Skeletal muscle tissue (tissue), 4 donors: ENCODE data around the gene REC114. TPM values are rescaled to one million over a fixed set of nuclear protein-coding genes. Genes with fewer than 3 reads are reported as not detected.
A peak's percentile ranks its signal among the peaks of the same experiment; 100 is the strongest.

Experiments used
- H3K27ac ChIP-seq: one replicate; pipeline ENCODE4 v1.7.0; 2013; ENCODE audit warnings: mild to moderate bottlenecking, low read depth, low read length, inconsistent platforms
- H3K27me3 ChIP-seq, 3 donors: one replicate each; pipeline ENCODE4 v1.7.0; 2013; ENCODE audit warnings: low read length in 3 of 3; ENCODE audit not compliant: control insufficient read depth in 3 of 3, insufficient read depth in 3 of 3
- H3K36me3 ChIP-seq, 3 donors: one replicate each; pipeline ENCODE4 v1.7.0; 2013; ENCODE audit warnings: low read length in 3 of 3; ENCODE audit not compliant: control insufficient read depth in 3 of 3, insufficient read depth in 3 of 3
- H3K4me1 ChIP-seq, 3 donors: one replicate each; pipeline ENCODE4 v1.7.0; 2013; ENCODE audit warnings: low read length in 3 of 3, mild to moderate bottlenecking in 3 of 3; ENCODE audit not compliant: control insufficient read depth in 3 of 3, insufficient read depth in 3 of 3
- H3K4me3 ChIP-seq, 3 donors: one replicate each; pipeline ENCODE4 v1.7.0; 2013; ENCODE audit warnings: low read length in 3 of 3
- H3K9ac ChIP-seq, 3 donors: one replicate each; pipeline ENCODE4 v1.7.0; 2013; ENCODE audit warnings: low read length in 3 of 3, mild to moderate bottlenecking in 3 of 3, moderate library complexity in 2 of 3, low read depth in 1 of 3
- H3K9me3 ChIP-seq, 3 donors: one replicate each; pipeline ENCODE4 v1.7.0; 2013; ENCODE audit warnings: low read length in 3 of 3; ENCODE audit not compliant: control insufficient read depth in 3 of 3
- total RNA-seq: library from RNA; depleted of rRNA; stranded (reverse); fragments of >200 nt; gene quantifications from one replicate; pipeline ENCODE4 v1.2.3, GENCODE V29; 2014
- donor health status: Osteomylitis.

The REC114 gene
- total RNA-seq, 1 donor from 2014 or later: not detected

DNA sequence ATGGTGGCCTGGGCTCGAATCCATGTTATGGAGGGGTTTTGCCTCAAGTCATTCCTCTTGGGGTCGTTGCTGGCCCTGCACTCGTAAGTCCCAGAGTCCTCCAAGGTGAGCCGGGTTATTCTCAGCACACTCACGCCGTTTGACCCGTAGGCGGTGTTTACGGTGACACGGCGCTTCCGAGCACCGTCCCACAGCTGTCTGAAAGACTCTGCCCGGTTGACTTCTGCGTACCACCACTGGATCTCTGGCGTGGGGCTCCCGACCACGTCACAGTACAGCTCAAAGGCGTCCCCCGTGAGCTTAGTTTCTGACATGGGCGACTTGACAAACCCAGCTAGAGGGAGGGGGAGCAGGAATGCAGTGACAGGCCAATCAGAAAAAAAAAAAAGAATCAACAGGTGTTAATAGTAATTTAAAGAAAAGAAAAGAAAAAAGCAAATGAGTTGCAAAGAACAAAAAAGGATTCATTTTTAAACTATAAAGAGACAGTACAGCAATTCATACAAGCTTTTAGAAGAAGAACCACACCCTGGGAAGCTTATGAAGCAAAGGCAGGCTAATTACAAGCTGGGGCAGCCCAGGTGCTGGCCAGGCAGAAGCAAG lies 154.2 kb downstream of the REC114 start:
- no peaks in the 10 kb centered on the region for H3K27me3 ChIP-seq
- H3K9me3 ChIP-seq: no peaks in the 10 kb centered on the region
- no peak overlapping the region for H3K27ac ChIP-seq
- H3K36me3 ChIP-seq: peaks cover 0 to 2% (median 1%) of the 10 kb centered on the region in 3 donors
- no peak overlapping the region for H3K4me3 ChIP-seq
- H3K9ac ChIP-seq: no peak overlapping the region
- peaks cover 48 to 57% (median 52%) of the 10 kb centered on the region in 3 donors for H3K4me1 ChIP-seq

DNA sequence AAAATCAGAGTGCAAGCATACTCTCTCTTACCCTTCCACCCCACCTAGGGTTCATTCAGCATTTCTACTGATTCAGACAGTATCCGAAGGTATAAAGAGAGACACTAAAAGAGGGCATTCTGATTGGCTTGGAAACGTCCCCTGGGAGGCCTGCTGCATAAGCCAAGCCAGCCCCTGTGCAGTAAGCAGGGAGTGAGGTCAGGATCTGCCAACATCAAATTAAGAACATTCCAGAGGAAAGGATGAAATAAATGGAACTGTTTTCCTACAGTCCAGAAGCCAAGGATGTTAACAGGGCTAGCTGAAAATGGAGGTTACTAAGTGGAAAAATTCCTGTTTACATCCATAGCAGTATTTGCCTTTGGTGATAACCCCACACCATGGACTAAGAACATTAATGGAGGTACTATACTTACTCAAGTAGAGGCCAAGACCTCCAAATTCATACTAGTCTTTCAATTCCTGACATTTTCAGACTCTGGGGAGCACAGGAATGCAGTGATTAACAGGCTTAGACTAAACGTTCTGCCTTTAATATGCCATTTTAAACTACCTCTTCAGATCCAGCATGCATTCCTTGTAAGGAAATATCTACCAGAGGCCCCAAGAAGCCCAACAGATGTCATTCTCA lies 155.7 kb downstream of the REC114 start:
- Histone ChIP-seq H3K9me3 (no peaks in the 10 kb centered on the region), H3K27ac (no peak overlapping the region), H3K36me3 (peaks cover 0 to 2% (median 0%) of the 10 kb centered on the region in 3 donors), H3K9ac (no peak overlapping the region), H3K4me3 (no peak overlapping the region), H3K4me1 (peaks cover 60 to 69% (median 61%) of the 10 kb centered on the region in 3 donors), H3K27me3 (no peaks in the 10 kb centered on the region)

GRCh38 chr15:73599934-73600333 lies 157.0 kb downstream of the REC114 start:
- no peak overlapping the region for H3K27ac ChIP-seq
- H3K9ac ChIP-seq: no peak overlapping the region
- peaks cover 0 to 2% (median 0%) of the 10 kb centered on the region in 3 donors for H3K36me3 ChIP-seq
- H3K4me3 ChIP-seq: no peak overlapping the region
- peaks cover 59 to 72% (median 59%) of the 10 kb centered on the region in 3 donors for H3K4me1 ChIP-seq
- no peaks in the 10 kb centered on the region for H3K27me3 ChIP-seq
- no peaks in the 10 kb centered on the region for H3K9me3 ChIP-seq

DNA sequence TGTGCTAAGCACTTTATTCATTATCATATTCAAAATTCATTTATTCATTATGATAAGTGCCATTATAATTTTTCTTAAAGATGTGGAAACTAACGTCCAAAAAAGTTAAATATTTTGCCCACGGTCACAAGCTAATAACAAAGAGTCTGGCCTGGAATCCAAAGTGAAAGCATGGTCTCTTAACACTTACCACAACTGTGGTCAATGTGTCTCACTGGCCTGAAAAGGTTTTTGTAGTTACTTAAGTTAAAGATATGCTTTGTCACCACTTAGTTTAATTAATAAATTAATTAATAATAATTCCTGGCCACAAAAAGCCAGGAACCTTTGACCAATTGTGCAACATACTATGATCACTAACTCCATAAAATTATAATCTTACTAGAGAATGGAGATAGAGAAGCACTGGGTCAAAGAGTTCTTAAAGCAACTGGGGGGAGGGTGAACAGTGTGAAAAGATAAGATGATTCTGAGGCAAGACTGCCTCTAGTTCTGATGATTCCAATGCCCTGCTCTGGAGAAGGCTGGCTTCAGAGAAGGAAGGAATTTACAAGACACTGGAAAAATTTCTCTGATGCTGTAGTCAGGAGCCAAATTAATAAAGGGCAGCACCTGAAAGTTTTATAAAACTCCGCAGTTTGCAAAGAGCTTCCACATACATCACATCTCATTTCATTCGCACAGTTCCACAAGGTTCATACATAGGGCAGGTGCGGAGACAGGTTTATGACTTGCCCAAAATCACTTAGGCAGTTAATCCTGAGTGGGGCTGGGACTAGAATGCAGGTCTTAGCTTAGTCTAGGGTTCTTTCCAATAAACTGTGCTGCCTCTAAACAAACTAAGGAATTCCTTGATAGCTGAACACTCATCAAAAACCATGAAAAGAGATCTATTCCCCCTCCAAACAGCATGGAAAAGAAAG lies 157.7 kb downstream of the REC114 start:
- H3K36me3 ChIP-seq: peaks cover 0 to 2% (median 0%) of the 10 kb centered on the region in 3 donors
- H3K9ac ChIP-seq: no peak overlapping the region
- peaks cover 55 to 69% (median 59%) of the 10 kb centered on the region in 3 donors for H3K4me1 ChIP-seq
- peak overlapping the region in 1 of 3 donors; percentile 29 for H3K4me3 ChIP-seq
- H3K27ac ChIP-seq: peak overlapping the region; percentile 64
- no peaks in the 10 kb centered on the region for H3K9me3 ChIP-seq
- H3K27me3 ChIP-seq: no peaks in the 10 kb centered on the region

GRCh38 chr15:73601451-73602445 lies 158.8 kb downstream of the REC114 start:
- H3K27me3 ChIP-seq: no peaks in the 10 kb centered on the region
- H3K4me1 ChIP-seq: peaks cover 51 to 60% (median 59%) of the 10 kb centered on the region in 3 donors
- peak overlapping the region in 2 of 3 donors; percentile 24 to 57 for H3K9ac ChIP-seq
- H3K4me3 ChIP-seq: peak overlapping the region in 1 of 3 donors; percentile 29
- H3K36me3 ChIP-seq: peaks cover 0 to 2% (median 0%) of the 10 kb centered on the region in 3 donors
- H3K27ac ChIP-seq: peak overlapping the region; percentile 64
- H3K9me3 ChIP-seq: no peaks in the 10 kb centered on the region

DNA sequence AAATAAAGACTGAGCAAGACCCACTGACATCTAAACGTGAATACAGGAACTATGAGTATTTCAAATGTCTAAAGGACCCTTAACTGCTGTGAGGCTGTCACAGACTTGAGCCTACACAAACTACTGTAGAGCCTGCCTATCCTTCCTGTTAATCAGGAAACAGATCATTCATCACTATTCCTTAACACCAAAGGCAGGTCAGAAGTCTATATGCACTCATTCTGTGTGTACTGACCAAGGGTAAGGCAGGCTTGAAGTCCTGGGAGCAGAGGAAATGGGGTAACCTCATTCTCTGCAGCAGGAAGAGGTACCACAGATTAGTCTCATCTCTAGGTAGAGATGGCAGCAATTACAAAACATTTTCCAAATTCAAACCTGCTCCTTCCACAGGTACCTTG lies 159.5 kb downstream of the REC114 start:
- peak overlapping the region; percentile 64 for H3K27ac ChIP-seq
- peak overlapping the region in 1 of 3 donors; percentile 29 for H3K4me3 ChIP-seq
- H3K9ac ChIP-seq: peak overlapping the region in 2 of 3 donors; percentile 24 to 57
- no peaks in the 10 kb centered on the region for H3K27me3 ChIP-seq
- no peaks in the 10 kb centered on the region for H3K36me3 ChIP-seq
- peaks cover 48 to 59% (median 53%) of the 10 kb centered on the region in 3 donors for H3K4me1 ChIP-seq
- no peaks in the 10 kb centered on the region for H3K9me3 ChIP-seq

DNA sequence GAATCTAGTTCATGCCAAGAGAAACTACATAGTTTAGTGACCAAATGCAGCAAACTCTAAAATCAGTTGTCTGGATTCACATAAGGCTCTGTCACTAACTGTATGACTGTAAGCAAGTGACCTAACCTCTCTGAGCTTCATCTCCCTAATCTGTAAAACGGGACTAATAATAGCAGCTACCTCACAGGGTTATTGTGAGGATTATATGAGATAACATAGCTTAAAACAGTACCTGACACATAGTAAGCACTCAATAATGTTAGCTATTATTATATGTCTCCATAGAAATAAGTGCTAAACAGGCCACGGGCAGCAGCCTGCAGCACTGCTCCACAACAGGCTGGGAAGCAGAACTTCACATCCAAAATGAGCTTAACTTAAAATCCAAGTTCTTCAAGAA lies 160.0 kb downstream of the REC114 start:
- H3K4me1 ChIP-seq: peaks cover 48 to 58% (median 51%) of the 10 kb centered on the region in 3 donors
- H3K9me3 ChIP-seq: no peaks in the 10 kb centered on the region
- H3K4me3 ChIP-seq: no peak overlapping the region
- no peaks in the 10 kb centered on the region for H3K36me3 ChIP-seq
- no peaks in the 10 kb centered on the region for H3K27me3 ChIP-seq
- H3K27ac ChIP-seq: peak overlapping the region; percentile 64
- peak overlapping the region in 2 of 3 donors; percentile 14 to 24 for H3K9ac ChIP-seq

- Histone ChIP-seq H3K4me3 (no peak overlapping the region), H3K36me3 (no peaks in the 10 kb centered on the region), H3K9ac (no peak overlapping the region), H3K4me1 (peaks cover 39 to 53% (median 49%) of the 10 kb centered on the region in 3 donors), H3K27ac (no peak overlapping the region), H3K27me3 (no peaks in the 10 kb centered on the region), H3K9me3 (no peaks in the 10 kb centered on the region)
Observed at GRCh38 chr15:73604477-73604876, 161.5 kb downstream of the REC114 start.
